HG03520 (cell line): ENCODE data around the gene CISH.
A peak's percentile ranks its signal among the peaks of the same experiment; 100 is the strongest.

ENCODE experiments used
- ATAC-seq: cut with Tn5 transposase; IDR thresholded peaks from one replicate; pipeline ENCODE4 v1.9.1; 2021; ENCODE audit warnings: mild to moderate bottlenecking, moderate library complexity; ENCODE audit not compliant: unreplicated experiment

The CISH gene, protein sequence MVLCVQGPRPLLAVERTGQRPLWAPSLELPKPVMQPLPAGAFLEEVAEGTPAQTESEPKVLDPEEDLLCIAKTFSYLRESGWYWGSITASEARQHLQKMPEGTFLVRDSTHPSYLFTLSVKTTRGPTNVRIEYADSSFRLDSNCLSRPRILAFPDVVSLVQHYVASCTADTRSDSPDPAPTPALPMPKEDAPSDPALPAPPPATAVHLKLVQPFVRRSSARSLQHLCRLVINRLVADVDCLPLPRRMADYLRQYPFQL

DNA sequence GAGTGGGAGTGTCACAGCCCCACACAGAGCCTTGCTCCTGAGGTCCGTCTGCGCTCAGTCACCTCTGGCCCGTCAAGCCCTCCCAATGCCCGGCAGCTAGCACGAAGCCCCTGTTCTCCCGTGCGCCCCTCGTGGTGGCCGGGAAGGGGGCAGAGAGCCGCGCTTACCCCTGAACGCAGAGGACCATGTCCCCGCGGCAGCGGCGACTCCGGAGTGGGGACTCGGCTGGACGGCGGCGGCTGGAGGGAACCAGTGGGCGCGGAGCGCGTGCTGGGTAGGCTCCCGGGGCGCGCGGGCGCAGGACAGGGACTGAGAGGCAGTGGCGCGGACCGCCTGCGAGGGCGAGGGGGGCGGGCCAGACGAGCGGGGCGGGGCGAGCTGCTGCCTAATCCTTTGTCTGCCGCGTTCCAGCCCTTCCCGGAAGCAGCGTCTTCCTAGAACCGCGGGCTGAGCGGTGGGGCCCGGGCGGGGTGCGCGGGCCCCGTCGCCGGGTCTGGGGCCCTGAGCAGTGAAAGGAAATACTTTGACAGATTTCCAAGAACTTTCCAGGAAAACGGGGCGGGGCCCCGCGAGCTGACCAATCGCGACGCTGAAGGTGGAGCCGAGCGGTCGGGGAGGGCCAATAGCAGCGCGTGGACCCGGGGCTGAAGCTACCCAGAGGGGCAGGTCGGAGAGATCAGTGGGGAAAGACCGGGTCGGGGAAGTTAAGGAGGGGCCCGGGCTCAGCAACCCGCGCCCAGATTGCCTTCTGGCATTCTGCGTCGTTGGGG is at the start of gene CISH:
CISH (minus strand) TSS at position 311 of the 770 bp plus-strand sequence; CDS start at position 187, 124 bp downstream.
- peak; percentile 59 for ATAC-seq

DNA sequence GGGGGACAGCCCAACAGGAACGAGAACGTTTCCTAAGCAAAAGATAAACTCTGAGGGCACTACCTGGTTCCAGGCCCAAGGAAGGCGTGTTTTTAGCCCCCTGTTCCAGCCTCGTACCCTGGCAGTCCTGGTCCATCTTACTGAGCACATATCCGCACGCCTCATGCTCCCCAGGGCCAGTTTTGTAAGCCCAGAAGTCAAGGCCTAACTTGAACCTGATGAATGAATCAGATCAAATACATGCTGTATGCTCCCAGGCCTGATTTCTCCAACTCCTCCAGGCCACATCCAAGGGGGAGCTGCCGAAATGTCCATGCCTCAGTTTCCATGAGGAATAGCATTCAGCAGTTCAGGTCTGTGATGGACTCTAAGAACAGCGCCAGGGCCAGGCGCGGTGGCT is 48.8 kb upstream of the CISH start:
- ATAC-seq, result no peak

DNA sequence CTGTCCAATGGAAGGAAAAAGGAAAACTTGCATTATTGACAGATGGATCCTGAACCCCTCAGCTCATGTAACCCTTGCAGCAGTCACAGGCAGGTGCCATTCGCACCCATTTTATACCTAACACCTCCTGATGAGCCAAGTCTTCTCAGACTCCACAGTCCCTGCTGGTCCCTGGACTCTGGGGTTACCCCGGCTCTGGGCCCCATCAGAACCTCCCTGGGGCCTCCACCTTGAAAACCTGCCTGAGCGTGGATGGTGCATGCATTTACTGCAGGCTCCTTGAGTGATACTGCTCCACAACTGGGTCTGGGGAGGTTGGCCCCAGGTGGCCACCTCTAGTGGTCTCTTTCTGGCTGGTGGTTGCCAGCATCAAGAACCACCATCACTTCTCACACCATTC is 47.3 kb upstream of the CISH start:
- ATAC-seq, result no peak

DNA sequence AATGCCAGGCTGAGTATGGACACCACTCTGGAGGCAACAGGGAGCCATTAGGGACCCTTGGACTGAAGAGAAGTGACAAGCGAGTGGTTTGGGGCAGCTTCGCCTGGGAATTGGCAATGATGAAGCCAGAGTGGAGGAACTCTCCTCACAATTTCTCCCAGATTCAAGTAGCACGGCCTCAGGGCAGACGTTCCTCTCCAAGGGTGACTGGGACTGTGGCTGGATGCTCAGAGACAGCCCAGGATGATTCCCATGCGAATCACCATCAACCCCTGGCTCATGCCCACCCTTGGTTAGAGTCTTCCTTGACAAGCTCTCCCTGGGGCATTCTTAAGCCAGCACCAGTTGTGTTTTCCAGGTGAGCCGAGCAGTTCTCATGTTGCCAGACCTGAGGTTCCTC is 46.8 kb upstream of the CISH start:
- no peak for ATAC-seq

DNA sequence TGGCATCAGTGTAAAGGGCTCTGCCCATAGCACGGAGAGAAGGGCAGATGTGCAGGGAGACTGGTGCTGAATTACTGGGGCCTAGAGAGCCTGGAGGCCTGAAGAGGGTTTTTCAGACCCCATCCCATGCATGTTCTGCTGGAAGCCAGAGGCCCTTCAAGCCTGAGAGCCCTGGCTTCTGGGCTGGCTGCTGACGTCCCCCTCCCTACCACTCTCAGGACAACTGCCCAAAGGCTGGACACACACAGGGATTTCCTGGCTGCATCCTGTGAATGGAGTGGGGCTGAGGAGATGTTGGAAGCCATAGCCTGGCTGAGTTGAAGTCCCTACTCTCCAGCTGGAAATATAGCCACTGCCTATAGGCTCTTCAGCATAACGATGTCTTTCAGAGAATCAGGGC is 46.2 kb upstream of the CISH start:
- no peak for ATAC-seq

DNA sequence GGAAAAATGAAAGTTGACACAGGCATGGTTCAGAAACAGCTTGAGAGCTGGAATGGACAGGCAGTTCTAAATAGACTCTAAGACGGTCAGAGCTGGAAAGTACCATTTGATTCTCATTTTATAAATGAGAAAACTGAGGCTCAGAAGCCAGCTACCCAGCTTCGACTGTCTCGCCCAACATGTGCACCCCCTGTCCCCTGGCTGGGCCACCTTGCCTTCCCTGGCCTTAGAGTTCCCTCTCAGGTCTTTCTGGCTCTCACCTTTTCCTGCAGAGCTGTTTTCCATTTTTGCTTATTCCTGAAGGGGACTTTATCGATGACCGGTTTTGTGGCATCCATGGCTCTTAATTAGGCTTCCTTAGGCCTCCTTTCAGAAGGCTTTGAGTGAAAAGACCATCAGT is 45.8 kb upstream of the CISH start:
- ATAC-seq, result no peak

DNA sequence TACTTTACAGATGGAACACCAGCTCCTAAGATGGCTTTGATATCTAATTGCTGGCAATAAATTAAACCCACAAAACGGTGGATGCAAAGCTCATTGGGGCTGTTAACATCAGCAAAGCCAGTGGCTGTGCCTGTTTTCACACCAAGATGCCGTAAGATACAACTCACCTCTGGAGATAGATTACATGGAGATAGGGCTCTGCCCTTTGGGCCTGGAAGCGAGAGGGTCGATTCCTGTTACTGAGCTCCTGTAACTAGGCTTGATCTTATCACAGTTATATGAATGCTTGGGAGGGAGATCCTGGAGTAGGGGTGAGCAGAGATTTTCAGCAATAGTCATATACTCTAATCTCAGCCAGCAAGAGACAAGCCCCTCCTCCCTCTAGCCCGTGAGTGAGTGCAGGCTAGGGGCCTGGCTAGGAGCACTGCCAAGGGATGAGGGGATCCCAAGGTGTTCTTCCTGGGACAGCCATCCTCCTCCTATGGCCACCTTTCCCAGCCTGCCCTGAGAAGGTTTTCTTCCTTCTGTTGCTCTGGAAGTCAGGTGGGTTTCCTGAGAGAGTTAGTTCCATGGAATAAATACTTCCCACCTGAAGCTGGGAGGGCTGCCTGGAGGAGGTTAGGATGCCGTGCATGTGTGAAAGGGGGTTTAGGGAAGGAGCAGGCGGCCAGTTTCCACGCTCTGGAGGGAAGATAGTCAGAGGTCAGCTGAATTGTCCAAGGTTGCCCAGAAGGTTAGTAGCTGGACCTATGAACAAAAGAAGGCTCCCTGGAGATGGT is 45.0 kb upstream of the CISH start:
- ATAC-seq, result no peak

DNA sequence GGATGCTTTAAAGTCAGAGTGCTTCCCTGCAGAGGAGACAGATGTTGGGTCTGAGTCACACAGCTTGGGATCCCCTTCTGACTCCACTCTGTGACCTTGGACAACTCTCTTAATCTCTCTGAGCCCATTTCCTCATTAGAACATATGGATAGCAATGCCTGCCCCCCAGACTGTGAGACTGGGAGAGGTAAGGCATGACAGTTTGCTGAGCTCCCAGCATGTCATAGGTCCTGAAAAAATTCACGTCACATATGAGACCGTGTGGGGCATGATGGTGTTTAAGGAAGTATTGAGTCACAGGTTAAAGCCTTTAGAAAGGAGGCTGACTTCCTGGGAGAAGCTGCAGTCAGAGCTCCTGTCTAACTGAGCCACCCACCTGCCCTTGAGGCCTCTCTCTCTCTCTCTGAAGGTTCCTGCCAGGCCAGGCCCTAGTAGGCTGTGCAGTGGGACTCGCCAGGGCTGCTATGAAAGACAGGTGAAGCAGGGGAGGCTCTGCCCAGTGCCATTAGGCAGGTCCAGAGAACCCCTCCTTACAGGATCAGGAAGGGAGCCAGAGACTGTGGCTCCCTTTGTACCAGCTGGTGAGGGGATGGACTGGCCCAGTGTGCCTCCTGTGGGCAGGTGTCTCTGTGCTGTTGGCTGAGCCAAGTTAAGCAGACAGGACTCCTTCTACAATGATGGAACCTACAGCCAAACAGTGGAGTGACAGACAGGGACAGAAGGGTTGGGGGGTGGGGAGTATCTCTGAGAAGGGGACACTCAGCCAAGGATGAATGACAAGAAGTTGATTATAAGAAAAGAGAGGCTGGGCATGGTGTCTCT is 43.6 kb upstream of the CISH start:
- ATAC-seq, result no peak

DNA sequence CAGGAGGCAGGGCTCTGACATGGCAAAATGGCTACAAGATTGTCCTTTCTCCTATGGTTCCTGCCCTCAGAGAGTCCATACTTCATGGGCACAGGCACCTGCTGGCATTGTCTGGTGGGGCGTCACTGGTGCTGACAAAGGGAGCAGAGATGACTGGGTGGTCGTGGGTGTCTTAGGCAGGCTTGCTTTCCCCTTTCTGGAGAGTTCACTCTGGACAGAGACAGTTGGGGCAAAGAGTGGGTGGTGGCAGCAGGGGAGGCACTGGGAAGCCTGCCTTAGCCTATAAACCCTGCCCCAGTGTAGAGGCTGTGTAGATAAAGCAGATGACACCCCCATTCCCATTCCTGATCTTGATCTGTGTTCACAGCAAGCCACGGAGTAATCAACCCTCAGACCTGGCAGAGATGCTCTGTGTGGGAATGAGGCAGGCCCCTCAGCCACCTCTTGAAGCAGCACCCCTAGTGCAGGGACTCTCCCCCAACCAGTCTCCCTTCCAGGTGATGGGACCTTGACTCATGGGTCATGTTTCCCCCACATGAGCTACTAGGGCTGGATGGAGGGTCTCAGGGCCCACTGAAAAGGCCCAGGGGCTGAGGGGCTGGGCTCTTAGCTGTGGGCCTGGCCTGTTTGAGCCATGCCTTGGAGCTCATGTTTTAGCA is 42.5 kb upstream of the CISH start:
- no peak for ATAC-seq

DNA sequence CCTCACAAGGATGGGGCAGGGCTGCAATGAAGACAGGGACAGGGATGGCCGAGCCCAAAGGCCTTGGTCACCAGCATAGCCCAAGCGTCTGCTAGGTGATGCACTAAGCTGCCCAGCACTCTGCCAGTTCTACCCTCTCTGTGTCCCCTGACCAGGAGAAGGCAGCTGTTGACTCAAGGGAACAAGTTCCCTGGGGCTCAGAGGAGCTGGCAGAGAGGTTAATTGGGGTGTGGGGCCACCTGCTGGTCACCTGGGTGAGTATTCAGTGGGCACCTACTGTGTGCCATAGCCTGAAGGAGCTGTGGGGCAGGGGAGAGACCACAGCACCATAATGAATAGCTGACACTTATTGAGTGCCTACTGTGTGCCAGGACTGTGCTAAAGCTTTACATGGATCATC is 41.1 kb upstream of the CISH start:
- ATAC-seq, result no peak

DNA sequence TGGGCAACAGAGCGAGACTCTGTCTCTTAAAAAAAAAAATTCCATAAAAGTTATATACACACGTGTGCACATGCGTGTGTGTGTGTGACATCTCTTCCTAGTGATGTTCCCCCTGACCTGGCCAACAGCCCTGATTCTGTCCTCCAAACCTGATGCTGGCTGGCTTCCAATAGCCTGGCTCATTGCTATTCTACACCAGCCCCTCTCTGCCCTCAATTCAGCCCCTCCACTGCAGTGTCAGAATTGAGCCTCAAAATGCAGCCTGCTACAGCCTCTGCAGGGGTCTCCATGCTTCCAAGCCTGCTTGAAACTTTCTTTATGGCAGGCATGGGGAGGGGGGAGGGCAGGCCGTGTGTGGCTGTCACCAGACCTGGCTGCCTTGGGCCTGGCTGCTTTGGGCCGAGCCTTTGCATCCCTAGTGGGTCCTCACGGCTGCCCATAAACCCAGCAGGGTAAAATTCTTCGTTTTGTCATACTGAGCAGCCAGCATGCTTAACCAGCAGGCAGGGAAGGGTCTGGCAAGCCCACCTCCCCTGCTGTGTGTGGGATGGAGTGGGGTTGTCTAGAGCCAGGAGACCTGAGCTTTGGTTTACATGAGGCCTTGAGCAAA is 40.5 kb upstream of the CISH start:
- ATAC-seq, result no peak

DNA sequence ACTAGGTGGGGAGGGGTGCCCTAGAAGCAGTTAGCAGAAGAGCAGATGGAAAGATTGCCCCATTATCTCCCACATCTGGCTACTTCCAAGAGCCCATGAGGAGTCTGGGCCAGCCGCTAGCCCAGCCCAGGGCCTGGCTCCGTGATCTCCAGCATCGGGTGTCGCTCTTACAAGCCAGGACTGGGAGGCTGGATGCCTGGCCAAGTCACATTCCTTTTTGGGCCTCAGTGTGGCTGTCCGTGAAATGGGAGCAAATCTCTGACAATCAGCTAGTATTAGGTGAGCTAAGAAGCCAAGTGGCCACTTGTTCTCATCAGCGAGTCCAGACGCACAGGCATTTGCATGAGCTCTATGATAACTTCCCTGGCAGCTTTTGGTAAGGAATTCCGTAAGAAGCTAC is 39.9 kb upstream of the CISH start:
- no peak for ATAC-seq

DNA sequence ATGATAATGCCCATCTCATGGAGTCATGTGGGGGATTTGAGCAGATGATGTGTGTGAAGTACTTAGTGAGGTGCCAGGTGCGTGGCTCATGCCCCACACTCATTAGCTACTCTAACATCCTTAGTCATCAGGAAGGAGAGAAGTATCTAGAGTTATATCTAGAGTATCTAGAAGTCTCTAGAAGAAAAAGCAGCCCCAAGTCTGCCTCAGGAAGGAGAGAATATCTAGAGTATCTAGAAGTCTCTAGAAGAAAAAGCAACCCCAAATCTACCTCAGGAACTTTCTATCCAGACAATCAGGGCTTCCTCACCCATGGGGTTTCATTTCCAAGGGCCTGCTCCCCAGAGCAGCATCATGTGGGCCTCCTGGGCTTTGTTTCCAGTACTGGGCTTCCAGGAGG is 38.4 kb upstream of the CISH start:
- no peak for ATAC-seq

DNA sequence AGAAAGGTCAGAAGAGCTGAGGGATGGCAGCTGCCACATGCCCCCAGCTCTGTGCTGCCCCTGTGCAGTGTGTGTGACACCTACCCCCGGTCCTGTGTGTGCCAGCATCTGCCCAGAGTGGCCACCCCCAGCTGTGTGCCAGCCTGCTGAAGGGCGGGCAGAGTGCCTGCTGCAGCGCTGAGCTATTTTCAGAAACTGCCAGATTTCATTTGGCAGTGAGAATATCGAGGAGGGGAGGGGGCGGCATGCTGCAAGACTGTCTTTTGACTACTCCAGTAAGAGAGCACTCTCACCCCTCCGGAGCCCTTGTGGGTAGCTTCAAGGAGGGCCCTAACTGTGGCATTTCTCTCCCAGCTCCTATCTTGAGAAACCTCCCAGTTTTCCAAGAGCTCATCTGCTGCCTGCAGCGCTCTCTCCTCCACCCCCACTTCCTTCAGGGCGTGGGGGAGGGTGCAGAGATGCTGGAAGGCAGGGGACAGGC is 37.9 kb upstream of the CISH start:
- no peak for ATAC-seq

DNA sequence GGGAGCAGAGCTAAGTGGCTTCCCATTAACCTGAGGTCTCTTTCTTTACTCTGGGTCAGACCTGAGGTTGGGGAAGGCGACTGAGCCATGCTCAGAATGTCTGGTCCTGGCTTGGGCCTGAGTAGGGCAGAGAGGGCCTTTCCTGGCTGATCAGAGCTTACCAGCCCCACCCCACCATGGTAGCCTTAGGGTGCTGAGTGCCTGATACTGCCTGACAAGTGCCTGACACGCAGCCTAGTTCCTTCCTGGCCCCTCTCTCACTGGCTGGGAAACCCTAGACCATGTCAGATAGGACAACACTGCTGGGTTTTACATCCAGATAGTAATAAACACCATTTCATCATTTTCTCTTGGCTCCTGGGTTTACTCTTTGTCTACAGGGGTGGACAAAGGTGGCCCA is 37.4 kb upstream of the CISH start:
- ATAC-seq, result no peak

DNA sequence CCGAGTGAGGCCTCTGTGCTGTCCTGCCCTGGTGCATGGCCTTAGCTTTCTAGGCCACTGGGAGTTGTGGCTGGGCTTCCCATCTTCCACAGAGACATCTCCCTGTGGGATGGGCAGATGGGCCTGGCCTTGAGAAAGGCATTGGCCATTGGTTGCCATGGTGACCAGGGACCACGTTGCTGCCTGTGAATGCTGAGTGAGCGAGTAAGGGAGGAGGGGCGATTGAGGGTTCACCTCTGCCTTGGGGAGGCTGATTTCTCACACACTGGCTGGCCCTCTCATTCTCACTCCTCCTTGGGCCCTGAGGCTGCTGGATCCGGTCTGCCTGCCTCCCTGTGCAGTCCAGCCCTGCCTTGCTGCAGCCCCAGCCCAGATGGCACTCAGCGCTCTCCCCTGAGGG is 36.7 kb upstream of the CISH start:
- ATAC-seq, result no peak

DNA sequence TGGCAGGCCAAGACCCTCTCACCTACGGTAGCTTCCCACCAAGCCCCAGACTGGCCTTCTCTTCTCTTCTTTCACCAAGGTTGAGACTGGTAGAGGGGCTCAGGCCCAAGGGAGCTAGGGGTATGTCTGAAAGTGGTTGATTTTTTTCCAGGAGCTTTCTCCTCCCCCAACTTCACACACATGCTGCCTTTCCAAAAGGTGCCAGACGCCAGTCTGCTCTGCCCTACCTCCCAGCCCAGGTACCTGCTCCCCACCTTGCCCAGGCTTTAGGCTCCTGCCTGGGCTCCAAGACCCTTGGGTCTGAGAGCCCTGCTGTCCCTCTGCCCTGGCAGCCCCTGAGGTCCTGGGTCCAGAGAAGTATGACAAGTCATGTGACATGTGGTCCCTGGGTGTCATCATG is 33.8 kb upstream of the CISH start:
- ATAC-seq, result no peak

DNA sequence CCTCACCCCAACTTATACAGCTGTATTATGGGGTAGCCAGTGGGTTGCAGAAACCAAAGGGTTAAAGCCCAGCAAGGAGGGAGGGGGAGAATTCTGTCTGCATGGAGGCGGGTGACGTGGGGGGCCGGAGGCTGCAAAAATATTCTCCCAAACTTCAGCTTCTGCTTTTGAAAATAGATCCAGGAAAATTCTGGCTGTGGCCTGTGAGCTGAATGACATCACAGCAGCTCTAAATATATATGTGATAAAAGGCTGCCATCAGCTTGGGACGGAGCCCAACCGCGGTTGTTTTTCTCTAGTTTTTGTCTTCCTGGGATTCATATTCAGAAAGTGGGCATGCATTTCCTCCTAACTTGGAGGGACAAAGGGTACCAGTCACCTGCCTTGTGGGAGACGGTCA is 33.0 kb upstream of the CISH start:
- no peak for ATAC-seq

DNA sequence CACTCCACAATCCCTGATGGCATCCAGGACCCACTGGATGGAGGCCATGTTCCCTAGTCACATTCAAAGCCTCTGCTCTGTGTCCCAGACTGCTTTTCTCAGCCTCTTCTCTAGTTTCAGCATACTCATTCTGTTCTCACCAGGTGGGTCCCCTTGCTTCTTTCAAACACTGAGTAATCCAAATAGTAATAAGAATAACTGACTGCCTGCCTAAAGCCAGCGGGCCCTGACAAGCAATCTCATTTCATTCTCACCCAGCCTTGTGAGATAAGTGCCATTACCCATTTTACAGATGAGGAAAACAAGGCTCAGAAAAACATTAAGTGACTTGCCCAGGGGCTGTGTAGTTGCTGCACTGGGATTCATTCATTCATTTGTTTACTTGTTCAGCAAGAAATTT is 30.8 kb upstream of the CISH start:
- ATAC-seq, result no peak

DNA sequence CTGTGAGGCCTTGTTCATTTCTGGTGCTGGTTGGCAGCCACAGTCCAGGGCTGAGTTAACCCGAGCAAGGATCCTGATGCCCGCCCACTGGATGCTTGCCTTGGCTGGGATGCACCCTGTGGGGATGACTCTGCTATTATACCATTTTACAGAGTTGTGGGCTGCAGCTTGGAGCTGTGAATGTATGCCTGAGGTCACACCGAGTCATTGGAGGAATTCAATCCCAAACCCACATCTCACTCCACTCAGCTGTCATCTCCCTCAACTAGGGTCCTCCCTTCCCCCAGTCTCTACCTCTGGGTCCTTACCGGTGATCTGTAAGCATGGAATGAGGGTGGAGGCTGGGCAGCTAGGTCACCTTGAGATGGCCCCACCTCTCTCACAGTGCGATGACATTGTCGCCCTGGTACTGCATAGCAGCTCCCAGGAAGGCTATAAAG is 27.5 kb upstream of the CISH start:
- ATAC-seq, result no peak
